OCI-M2 (cell line): ENCODE measurements around the gene ING3.
A peak's percentile ranks its signal among the peaks of the same experiment; 100 is the strongest.

Experiments
- DNase-seq: peaks from one replicate; lab custom pipeline; 2025; ENCODE audit not compliant: unreplicated experiment; lab: John Stamatoyannopoulos, UW

The ING3 gene

GRCh38 chr7:120987683-120988590, 37.4 kb downstream of the ING3 start:
- peak; percentile 83 for DNase-seq

GRCh38 chr7:120988591-120989256, 38.1 kb downstream of the ING3 start, which contains the start of gene CPED1:
CPED1 (plus strand) TSS chr7:120988711; CDS start chr7:120989622, 911 bp downstream.
- peak; percentile 56 for DNase-seq

DNA sequence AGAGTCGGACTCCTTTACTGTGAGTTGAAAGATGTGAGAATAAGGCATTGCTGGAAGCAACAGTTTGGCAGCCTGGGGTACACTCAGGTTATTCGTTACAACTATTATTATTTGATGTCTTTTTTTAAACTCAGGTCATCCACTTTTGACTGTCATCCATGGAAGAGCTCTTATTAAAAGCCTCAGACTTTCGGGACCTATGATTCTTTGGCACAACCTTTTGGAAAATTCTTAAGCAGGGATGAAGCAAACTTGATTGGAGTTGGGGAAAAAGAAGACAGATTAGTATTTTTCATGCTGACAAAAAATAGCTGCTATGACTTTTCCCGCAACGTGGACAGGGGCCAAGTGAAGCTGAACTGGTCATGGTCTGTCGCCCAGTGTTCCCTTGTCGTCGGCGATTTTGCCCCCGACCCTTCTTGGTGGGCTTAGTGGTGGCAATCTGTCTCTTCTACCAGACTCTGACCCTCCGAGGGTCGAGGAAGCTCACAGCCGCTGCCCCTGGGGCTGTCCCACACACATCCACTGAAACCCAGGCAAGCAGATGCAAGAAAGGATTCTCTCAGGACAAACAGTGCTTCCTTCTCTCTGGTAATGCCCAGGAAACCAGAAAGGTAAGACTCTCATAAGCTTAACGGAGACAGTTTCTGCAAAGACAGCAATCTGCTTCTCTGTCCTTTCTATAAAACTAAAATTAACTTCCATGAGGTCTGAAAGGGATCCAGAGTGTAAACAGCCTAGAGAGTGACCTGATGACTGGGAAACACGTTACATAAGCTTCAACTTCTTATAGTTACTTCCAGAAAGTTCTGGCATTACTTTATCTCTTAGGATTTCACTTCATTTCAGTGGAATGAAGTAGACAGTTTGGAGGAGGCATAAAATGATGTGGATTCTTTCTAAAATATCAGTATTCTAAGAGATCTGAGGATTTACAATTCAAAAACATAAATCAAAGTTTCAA, 39.0 kb downstream of the ING3 start:
- no peak for DNase-seq

GRCh38 chr7:120990468-120991118, 40.0 kb downstream of the ING3 start:
- no peak for DNase-seq

GRCh38 chr7:120991161-120991560, 40.6 kb downstream of the ING3 start:
- DNase-seq = no peak

GRCh38 chr7:120991581-120991980, 41.0 kb downstream of the ING3 start:
- DNase-seq = no peak

- no peak for DNase-seq
Observed at GRCh38 chr7:120992272-120992964, 41.8 kb downstream of the ING3 start.

- DNase-seq = no peak
Observed at GRCh38 chr7:120992965-120993494, 42.5 kb downstream of the ING3 start.

- no peak for DNase-seq
Observed at GRCh38 chr7:120993553-120994191, 43.1 kb downstream of the ING3 start.

- no peak for DNase-seq
Observed at GRCh38 chr7:120994512-120995410, 44.2 kb downstream of the ING3 start.

GRCh38 chr7:120995654-120996053, 45.1 kb downstream of the ING3 start:
- no peak for DNase-seq

DNA sequence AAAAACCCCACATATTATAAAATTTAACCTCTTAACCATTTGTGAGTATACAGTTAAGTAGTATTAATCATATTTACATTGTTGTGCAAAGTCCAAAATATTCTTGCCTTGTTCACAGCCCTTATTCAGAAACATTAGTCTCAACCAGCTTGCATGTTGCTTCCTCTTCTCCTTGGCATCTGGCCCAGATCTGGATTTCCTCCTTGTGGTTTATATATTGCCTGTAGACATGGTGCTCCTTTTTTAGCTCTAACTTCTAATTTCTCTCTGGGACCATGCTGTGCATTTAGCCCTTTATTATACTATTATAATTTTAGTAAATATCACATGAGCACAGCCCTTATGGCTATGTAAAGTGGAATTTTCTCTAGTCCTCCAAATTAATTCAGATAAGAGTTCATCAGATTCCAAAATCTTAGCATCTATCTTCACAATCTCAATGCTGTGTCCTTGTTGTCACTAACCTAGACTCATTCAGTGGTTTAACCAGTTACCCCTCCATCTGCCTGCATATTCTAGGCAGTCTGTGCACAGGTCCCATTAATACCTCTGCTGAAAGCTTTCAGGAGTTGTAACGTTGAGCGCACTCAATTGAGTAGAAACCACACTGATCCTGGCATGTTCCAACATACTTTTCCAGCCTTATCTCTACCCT, 45.9 kb downstream of the ING3 start:
- no peak for DNase-seq

- no peak for DNase-seq
Observed at GRCh38 chr7:120996988-120997345, 46.4 kb downstream of the ING3 start.

DNA sequence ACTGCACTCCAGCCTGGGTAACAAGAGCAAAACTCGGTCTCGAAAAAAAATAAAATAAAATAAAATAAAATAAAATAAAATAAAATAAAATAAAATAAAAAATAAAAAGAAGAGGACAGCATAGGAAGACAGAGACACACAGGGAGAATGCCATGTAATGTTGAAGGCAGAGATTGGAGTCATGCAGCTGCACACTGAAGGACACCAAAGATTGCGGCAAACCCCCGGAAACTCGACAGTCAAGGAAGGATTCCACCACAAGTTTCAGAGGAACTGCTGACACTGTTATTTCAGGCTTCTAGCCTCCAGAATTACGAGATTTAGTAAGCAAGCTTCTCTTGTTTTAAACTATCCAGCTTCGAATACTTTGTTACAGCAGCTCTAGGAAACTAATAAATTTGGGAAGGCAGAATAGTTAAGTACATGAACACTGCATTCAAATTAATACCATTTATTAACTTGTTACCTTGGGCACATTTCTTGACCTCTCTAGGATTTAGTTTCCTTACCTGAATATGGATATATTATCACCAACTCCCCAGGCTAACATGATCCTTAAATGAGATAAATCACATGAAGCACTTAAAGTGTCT, 47.4 kb downstream of the ING3 start:
- no peak for DNase-seq

DNA sequence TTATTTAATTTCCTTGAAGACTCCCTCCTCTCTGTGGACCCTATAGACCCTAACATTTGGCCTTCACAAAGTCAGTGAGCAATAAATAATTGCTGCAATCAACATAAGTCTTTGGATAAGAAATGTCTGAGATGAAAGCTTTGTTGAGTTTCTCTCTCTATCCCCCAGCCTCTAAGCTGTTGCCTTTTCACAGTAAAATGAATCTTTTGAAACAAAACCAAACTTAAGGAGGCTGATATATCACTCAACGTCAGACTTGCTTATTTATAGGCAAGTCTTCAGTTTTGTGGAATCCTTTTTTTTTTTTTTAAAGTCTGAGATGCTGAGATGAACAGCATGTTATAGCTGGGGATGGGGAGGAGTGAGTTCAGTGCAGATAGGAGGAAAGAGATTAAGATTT, 47.9 kb downstream of the ING3 start:
- no peak for DNase-seq

DNA sequence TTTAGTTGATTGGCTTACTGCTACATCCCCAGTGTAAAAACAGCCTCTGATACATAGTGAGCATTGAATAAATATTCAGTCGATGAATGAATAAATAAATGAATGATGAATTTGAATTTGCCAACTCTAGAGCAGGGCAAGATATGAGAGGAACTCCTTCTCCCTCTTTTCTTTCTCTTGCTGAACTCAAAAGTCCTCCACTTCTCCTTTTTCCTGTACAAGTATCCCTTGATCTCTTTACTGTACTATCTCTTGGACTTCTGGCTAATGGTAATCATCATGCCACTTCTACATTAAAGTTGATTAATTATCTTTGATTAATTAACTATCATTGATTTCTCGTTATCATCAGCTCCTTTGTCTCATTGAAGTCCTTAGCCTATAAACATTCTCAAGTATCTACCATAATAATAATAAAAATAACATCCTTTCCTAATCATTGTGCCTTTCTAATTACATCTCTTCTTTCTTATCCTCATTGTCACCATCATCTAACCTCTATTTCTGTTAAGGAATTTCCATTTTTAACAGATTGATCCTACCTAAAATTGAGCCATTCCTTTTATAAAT, 48.5 kb downstream of the ING3 start:
- no peak for DNase-seq
